IgD-negative memory B cell (primary cell): Measurements from ENCODE around the gene RRP1B. TPM values are rescaled to one million over a fixed set of nuclear protein-coding genes. Genes with fewer than 3 reads are reported as not detected.
A peak's percentile ranks its signal among the peaks of the same experiment; 100 is the strongest.
"Not testable (repeated sequence)": the region's sequence is repeated elsewhere in the genome, so short reads cannot be mapped to it uniquely, and the experiment has no call there.

ENCODE experiments used
- H3K27ac Mint-ChIP-seq, 3 donors: one replicate each; pipeline ENCODE4 v1.8.0; 2020 to 2022; ENCODE audit warnings: mild to moderate bottlenecking in 3 of 3, mixed read lengths in 3 of 3, moderate library complexity in 1 of 3
- H3K27me3 Mint-ChIP-seq: one replicate; pipeline ENCODE4 v1.8.0; 2021; ENCODE audit warnings: mixed read lengths
- H3K36me3 Mint-ChIP-seq: one replicate; pipeline ENCODE4 v1.8.0; 2020; ENCODE audit warnings: mild to moderate bottlenecking, mixed read lengths
- H3K4me1 Mint-ChIP-seq, 3 donors: one replicate each; pipeline ENCODE4 v1.8.0; 2020 to 2022; ENCODE audit warnings: mixed read lengths in 3 of 3, mild to moderate bottlenecking in 1 of 3
- H3K4me3 Mint-ChIP-seq, 4 donors: one replicate each; pipeline ENCODE4 v1.8.0; 2020 to 2022; ENCODE audit warnings: mild to moderate bottlenecking in 4 of 4, mixed read lengths in 4 of 4, moderate library complexity in 3 of 4
- H3K9me3 Mint-ChIP-seq, 3 donors: one replicate each; pipeline ENCODE4 v1.8.0; 2020 to 2021; ENCODE audit warnings: mixed read lengths in 3 of 3, mild to moderate bottlenecking in 1 of 3
- polyA plus RNA-seq: library from polyadenylated mRNA; unstranded; fragments of 300-500 nt; fragmentation: Illumina TruSeq; gene quantifications from one replicate; pipeline ENCODE4 v1.2.3, GENCODE V29; 2021

The RRP1B gene
- polyA plus RNA-seq, 1 donor from 2014 or later: 24.3 TPM

- not testable (repeated sequence) for H3K4me1 Mint-ChIP-seq, H3K9me3 Mint-ChIP-seq, H3K27ac Mint-ChIP-seq, H3K27me3 Mint-ChIP-seq, H3K36me3 Mint-ChIP-seq, H3K4me3 Mint-ChIP-seq
Observed at GRCh38 chr21:43651926-43652325, 7.4 kb upstream of the RRP1B start.

- no peaks in the 10 kb centered on the region for H3K36me3 Mint-ChIP-seq
- H3K9me3 Mint-ChIP-seq: no peaks in the 10 kb centered on the region
- H3K4me1 Mint-ChIP-seq: no peaks in the 10 kb centered on the region
- H3K27me3 Mint-ChIP-seq: peaks cover 4% of the 10 kb centered on the region
- no peak overlapping the region for H3K27ac Mint-ChIP-seq
- no peak overlapping the region for H3K4me3 Mint-ChIP-seq
Observed at GRCh38 chr21:43652616-43653015, 6.7 kb upstream of the RRP1B start.

- no peak overlapping the region for H3K27ac Mint-ChIP-seq
- no peaks in the 10 kb centered on the region for H3K9me3 Mint-ChIP-seq
- H3K36me3 Mint-ChIP-seq: no peaks in the 10 kb centered on the region
Observed at GRCh38 chr21:43653626-43654025, 5.7 kb upstream of the RRP1B start.

GRCh38 chr21:43654806-43655489, 4.4 kb upstream of the RRP1B start:
- Mint-ChIP-seq H3K27ac (peak overlapping the region in 1 of 3 donors; percentile 52), H3K4me1 (peaks cover 2 to 5% (median 2%) of the 10 kb centered on the region in 3 donors), H3K4me3 (peak overlapping the region in 2 of 4 donors; percentile 48 to 67), H3K36me3 (no peaks in the 10 kb centered on the region), H3K27me3 (no peaks in the 10 kb centered on the region), H3K9me3 (no peaks in the 10 kb centered on the region)

More at GRCh38 chr21:43653626-43654025, 5.7 kb upstream of the RRP1B start:
- H3K4me1 Mint-ChIP-seq: no peaks in the 10 kb centered on the region
- H3K27me3 Mint-ChIP-seq: no peaks in the 10 kb centered on the region
- H3K4me3 Mint-ChIP-seq: peak overlapping the region in 1 of 4 donors; percentile 25

GRCh38 chr21:43657355-43658087, 1.8 kb upstream of the RRP1B start:
- peak overlapping the region in 2 of 4 donors; percentile 35 to 73 for H3K4me3 Mint-ChIP-seq
- H3K36me3 Mint-ChIP-seq: no peaks in the 10 kb centered on the region
- peaks cover 12 to 27% (median 21%) of the 10 kb centered on the region in 3 donors for H3K4me1 Mint-ChIP-seq
- no peaks in the 10 kb centered on the region for H3K9me3 Mint-ChIP-seq
- peak overlapping the region in 2 of 3 donors; percentile 76 to 80 for H3K27ac Mint-ChIP-seq
- no peaks in the 10 kb centered on the region for H3K27me3 Mint-ChIP-seq

- Mint-ChIP-seq H3K9me3 (no peaks in the 10 kb centered on the region), H3K4me3 (peak overlapping the region in 3 of 4 donors; percentile 28 to 77 (median 60)), H3K36me3 (no peaks in the 10 kb centered on the region), H3K27ac (no peak overlapping the region), H3K4me1 (peaks cover 19 to 30% (median 24%) of the 10 kb centered on the region in 3 donors), H3K27me3 (no peaks in the 10 kb centered on the region)
Observed at GRCh38 chr21:43658088-43658741, 1.1 kb upstream of the RRP1B start.

GRCh38 chr21:43658769-43659135, 608 bp upstream of the RRP1B start:
- Mint-ChIP-seq H3K27me3 (no peaks in the 10 kb centered on the region), H3K4me1 (peaks cover 19 to 30% (median 24%) of the 10 kb centered on the region in 3 donors), H3K4me3 (peak overlapping the region in 3 of 4 donors; percentile 77 to 86 (median 83)), H3K36me3 (no peaks in the 10 kb centered on the region), H3K27ac (peak overlapping the region; percentile 53 to 92 (median 87)), H3K9me3 (no peaks in the 10 kb centered on the region)

- Mint-ChIP-seq H3K4me1 (peaks cover 23 to 38% (median 36%) of the 10 kb centered on the region in 3 donors), H3K27me3 (no peaks in the 10 kb centered on the region), H3K9me3 (peaks cover 0 to 2% (median 0%) of the 10 kb centered on the region in 3 donors), H3K27ac (no peak overlapping the region), H3K4me3 (peak overlapping the region in 1 of 4 donors; percentile 83), H3K36me3 (peaks cover 8% of the 10 kb centered on the region)
Observed at GRCh38 chr21:43662286-43662685, 2.9 kb downstream of the RRP1B start.

GRCh38 chr21:43663033-43663432, 3.7 kb downstream of the RRP1B start:
- no peak overlapping the region for H3K4me3 Mint-ChIP-seq
- peaks cover 8% of the 10 kb centered on the region for H3K36me3 Mint-ChIP-seq
- H3K4me1 Mint-ChIP-seq: peaks cover 25 to 40% (median 36%) of the 10 kb centered on the region in 3 donors
- H3K27ac Mint-ChIP-seq: no peak overlapping the region
- H3K27me3 Mint-ChIP-seq: no peaks in the 10 kb centered on the region
- H3K9me3 Mint-ChIP-seq: peaks cover 0 to 2% (median 0%) of the 10 kb centered on the region in 3 donors

GRCh38 chr21:43664358-43664757, 5.0 kb downstream of the RRP1B start:
- Mint-ChIP-seq H3K4me3 (no peak overlapping the region), H3K36me3 (peaks cover 8% of the 10 kb centered on the region), H3K27me3 (no peaks in the 10 kb centered on the region), H3K27ac (no peak overlapping the region), H3K9me3 (peaks cover 0 to 2% (median 0%) of the 10 kb centered on the region in 3 donors), H3K4me1 (peaks cover 25 to 38% (median 36%) of the 10 kb centered on the region in 3 donors)

- Mint-ChIP-seq H3K27ac (no peak overlapping the region), H3K4me3 (no peak overlapping the region), H3K9me3 (peaks cover 0 to 2% (median 0%) of the 10 kb centered on the region in 3 donors), H3K27me3 (no peaks in the 10 kb centered on the region), H3K36me3 (peaks cover 8% of the 10 kb centered on the region), H3K4me1 (peaks cover 15 to 31% (median 25%) of the 10 kb centered on the region in 3 donors)
Observed at GRCh38 chr21:43665879-43666278, 6.5 kb downstream of the RRP1B start.

GRCh38 chr21:43667191-43667904, 8.0 kb downstream of the RRP1B start:
- Mint-ChIP-seq H3K36me3 (peaks cover 8% of the 10 kb centered on the region), H3K4me1 (peaks cover 12 to 18% (median 15%) of the 10 kb centered on the region in 3 donors), H3K9me3 (peaks cover 0 to 2% (median 0%) of the 10 kb centered on the region in 3 donors), H3K4me3 (no peak overlapping the region), H3K27ac (no peak overlapping the region), H3K27me3 (no peaks in the 10 kb centered on the region)

- H3K4me3 Mint-ChIP-seq: no peak overlapping the region
- H3K4me1 Mint-ChIP-seq: peaks cover 5 to 11% (median 6%) of the 10 kb centered on the region in 3 donors
- H3K36me3 Mint-ChIP-seq: peaks cover 8% of the 10 kb centered on the region
- peaks cover 0 to 2% (median 0%) of the 10 kb centered on the region in 3 donors for H3K9me3 Mint-ChIP-seq
- H3K27me3 Mint-ChIP-seq: no peaks in the 10 kb centered on the region
- peak overlapping the region in 1 of 3 donors; percentile 26 for H3K27ac Mint-ChIP-seq
Observed at GRCh38 chr21:43669828-43670605, 10.7 kb downstream of the RRP1B start.

- peaks cover 0 to 11% (median 0%) of the 10 kb centered on the region in 3 donors for H3K4me1 Mint-ChIP-seq
- H3K9me3 Mint-ChIP-seq: no peaks in the 10 kb centered on the region
- no peak overlapping the region for H3K4me3 Mint-ChIP-seq
- H3K27ac Mint-ChIP-seq: no peak overlapping the region
- peaks cover 7% of the 10 kb centered on the region for H3K36me3 Mint-ChIP-seq
- H3K27me3 Mint-ChIP-seq: no peaks in the 10 kb centered on the region
Observed at GRCh38 chr21:43675871-43676270, 16.5 kb downstream of the RRP1B start.
